ENCODE results near the gene CORO2B.

CORO2B gene

GRCh38 chr15:68735610-68736009, 156.8 kb downstream of the CORO2B start:
- no peak for DNase-seq (ENCODE audit: low read depth in 1 of 2, low spot score in 1 of 2)
- H3K4me3 ChIP-seq (replicated peaks; ENCODE audit: insufficient read depth, low read length), result no peak overlapping the region
- H3K27me3 ChIP-seq (ENCODE audit: insufficient read depth, poor library complexity, severe bottlenecking), result no peaks in the 10 kb centered on the region
- TF ChIP-seq, protein P1, sequence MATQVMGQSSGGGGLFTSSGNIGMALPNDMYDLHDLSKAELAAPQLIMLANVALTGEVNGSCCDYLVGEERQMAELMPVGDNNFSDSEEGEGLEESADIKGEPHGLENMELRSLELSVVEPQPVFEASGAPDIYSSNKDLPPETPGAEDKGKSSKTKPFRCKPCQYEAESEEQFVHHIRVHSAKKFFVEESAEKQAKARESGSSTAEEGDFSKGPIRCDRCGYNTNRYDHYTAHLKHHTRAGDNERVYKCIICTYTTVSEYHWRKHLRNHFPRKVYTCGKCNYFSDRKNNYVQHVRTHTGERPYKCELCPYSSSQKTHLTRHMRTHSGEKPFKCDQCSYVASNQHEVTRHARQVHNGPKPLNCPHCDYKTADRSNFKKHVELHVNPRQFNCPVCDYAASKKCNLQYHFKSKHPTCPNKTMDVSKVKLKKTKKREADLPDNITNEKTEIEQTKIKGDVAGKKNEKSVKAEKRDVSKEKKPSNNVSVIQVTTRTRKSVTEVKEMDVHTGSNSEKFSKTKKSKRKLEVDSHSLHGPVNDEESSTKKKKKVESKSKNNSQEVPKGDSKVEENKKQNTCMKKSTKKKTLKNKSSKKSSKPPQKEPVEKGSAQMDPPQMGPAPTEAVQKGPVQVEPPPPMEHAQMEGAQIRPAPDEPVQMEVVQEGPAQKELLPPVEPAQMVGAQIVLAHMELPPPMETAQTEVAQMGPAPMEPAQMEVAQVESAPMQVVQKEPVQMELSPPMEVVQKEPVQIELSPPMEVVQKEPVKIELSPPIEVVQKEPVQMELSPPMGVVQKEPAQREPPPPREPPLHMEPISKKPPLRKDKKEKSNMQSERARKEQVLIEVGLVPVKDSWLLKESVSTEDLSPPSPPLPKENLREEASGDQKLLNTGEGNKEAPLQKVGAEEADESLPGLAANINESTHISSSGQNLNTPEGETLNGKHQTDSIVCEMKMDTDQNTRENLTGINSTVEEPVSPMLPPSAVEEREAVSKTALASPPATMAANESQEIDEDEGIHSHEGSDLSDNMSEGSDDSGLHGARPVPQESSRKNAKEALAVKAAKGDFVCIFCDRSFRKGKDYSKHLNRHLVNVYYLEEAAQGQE (IDR thresholded peaks at IDR 0.05; ENCODE audit: insufficient replicate concordance, low read depth), result no peak
- TF ChIP-seq GABPA (IDR thresholded peaks at IDR 0.05; ENCODE audit: low read depth) (no peak), SPI1 (IDR thresholded peaks at IDR 0.05; ENCODE audit: borderline replicate concordance, low read depth) (no peak)
- TF ChIP-seq, protein P2, sequence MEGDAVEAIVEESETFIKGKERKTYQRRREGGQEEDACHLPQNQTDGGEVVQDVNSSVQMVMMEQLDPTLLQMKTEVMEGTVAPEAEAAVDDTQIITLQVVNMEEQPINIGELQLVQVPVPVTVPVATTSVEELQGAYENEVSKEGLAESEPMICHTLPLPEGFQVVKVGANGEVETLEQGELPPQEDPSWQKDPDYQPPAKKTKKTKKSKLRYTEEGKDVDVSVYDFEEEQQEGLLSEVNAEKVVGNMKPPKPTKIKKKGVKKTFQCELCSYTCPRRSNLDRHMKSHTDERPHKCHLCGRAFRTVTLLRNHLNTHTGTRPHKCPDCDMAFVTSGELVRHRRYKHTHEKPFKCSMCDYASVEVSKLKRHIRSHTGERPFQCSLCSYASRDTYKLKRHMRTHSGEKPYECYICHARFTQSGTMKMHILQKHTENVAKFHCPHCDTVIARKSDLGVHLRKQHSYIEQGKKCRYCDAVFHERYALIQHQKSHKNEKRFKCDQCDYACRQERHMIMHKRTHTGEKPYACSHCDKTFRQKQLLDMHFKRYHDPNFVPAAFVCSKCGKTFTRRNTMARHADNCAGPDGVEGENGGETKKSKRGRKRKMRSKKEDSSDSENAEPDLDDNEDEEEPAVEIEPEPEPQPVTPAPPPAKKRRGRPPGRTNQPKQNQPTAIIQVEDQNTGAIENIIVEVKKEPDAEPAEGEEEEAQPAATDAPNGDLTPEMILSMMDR (IDR thresholded peaks at IDR 0.05; ENCODE audit: insufficient read depth, low read length), result no peak
- no peak overlapping the region for H3K27ac ChIP-seq (replicated peaks)

DNA sequence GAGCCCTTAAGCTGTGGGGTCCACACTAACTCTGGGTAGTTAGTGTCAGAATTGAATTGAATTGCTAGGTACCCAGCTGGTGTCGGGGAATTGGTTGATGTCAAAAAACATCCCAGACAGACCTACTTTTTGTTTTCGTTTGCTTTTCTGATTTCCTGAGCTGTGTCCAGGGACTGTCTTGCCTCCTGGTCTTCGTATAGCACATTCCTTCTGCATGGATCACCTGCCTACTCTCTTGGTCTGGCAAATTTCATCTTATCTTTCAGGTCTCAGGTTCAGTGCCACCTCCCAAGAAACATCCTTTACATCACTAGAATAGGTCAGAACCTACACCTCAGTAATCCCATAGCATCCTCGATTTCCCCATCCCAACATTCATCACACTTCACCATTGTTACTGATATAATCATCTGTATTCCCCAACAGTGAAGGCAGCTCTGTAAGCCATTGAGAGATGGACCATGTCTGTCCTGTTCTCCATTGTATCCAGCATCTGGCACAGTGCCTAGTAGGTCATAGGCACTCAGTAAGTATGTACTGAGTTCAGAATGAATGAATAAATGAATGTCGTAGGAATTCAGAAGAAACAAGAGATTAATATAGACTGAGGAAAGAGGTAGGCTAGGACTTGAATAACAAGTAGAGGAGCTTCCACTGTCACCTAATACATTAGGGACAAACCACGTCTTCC, 160.7 kb downstream of the CORO2B start:
- Histone ChIP-seq H3K4me3 (replicated peaks; ENCODE audit: insufficient read depth, low read length) (no peak overlapping the region), H3K27ac (replicated peaks) (no peak overlapping the region), H3K27me3 (ENCODE audit: insufficient read depth, poor library complexity, severe bottlenecking) (no peaks in the 10 kb centered on the region)
- no peak for DNase-seq (ENCODE audit: low read depth in 1 of 2, low spot score in 1 of 2)
- TF ChIP-seq GABPA (IDR thresholded peaks at IDR 0.05; ENCODE audit: low read depth) (no peak), POLR2AphosphoS5 (IDR thresholded peaks at IDR 0.05; ENCODE audit: low read depth) (no peak), SPI1 (IDR thresholded peaks at IDR 0.05; ENCODE audit: borderline replicate concordance, low read depth) (no peak)
- TF ChIP-seq, protein P2 (IDR thresholded peaks at IDR 0.05; ENCODE audit: insufficient read depth, low read length), result no peak
- TF ChIP-seq, protein P1 (IDR thresholded peaks at IDR 0.05; ENCODE audit: insufficient replicate concordance, low read depth), result no peak

- H3K27ac ChIP-seq (replicated peaks), result no peak overlapping the region
- no peak overlapping the region for H3K4me3 ChIP-seq (replicated peaks; ENCODE audit: insufficient read depth, low read length)
- H3K27me3 ChIP-seq (ENCODE audit: insufficient read depth, poor library complexity, severe bottlenecking), result no peaks in the 10 kb centered on the region
- no peak for DNase-seq (ENCODE audit: low read depth in 1 of 2, low spot score in 1 of 2)
- TF ChIP-seq POLR2AphosphoS5 (IDR thresholded peaks at IDR 0.05; ENCODE audit: low read depth), result no peak
- TF ChIP-seq GABPA (IDR thresholded peaks at IDR 0.05; ENCODE audit: low read depth), result no peak
- TF ChIP-seq SPI1 (IDR thresholded peaks at IDR 0.05; ENCODE audit: borderline replicate concordance, low read depth), result no peak
- TF ChIP-seq, protein P2 (IDR thresholded peaks at IDR 0.05; ENCODE audit: insufficient read depth, low read length), result no peak
- TF ChIP-seq, protein P1 (IDR thresholded peaks at IDR 0.05; ENCODE audit: insufficient replicate concordance, low read depth), result no peak
Measured at GRCh38 chr15:68743256-68743655, 164.5 kb downstream of the CORO2B start.
